Peyer's patch (tissue), 4 donors: ENCODE measurements around the gene CLEC2L. TPM values are rescaled to one million over a fixed set of nuclear protein-coding genes. Genes with fewer than 3 reads are reported as not detected.

Source experiments
- DNase-seq, 3 donors: peaks; one replicate each; pipeline ENCODE4 v3.0.0-alpha.2; 2017 to 2019
- H3K27ac ChIP-seq, 4 donors: fragments of 200-600 bp; sonication (generic); one replicate each; pipeline ENCODE4 v1.5.1; 2016 to 2019
- H3K27me3 ChIP-seq, 2 donors: fragments of 200-600 bp; sonication (generic); one replicate each; pipeline ENCODE4 v1.5.1; 2019
- H3K36me3 ChIP-seq, 3 donors: fragments of 200-600 bp; sonication (generic); one replicate each; pipeline ENCODE4 v1.5.1; 2016 to 2019
- H3K4me1 ChIP-seq, 4 donors: fragments of 200-600 bp; sonication (generic); one replicate each; pipeline ENCODE4 v1.5.1; 2016 to 2019
- H3K4me3 ChIP-seq, 4 donors: fragments of 200-600 bp; sonication (generic); 1 replicate in 3 of 4; 2 replicates in 1 of 4; pipeline ENCODE4 v1.5.1; 2016 to 2019; ENCODE audit warnings: mild to moderate bottlenecking in 1 of 4
- H3K9me3 ChIP-seq, 4 donors: fragments of 200-600 bp; sonication (generic); one replicate each; pipeline ENCODE4 v1.5.1; 2016 to 2019; ENCODE audit warnings: mild to moderate bottlenecking in 1 of 4
- POLR2A ChIP-seq, 2 donors: fragments of 450-650 bp; IDR thresholded peaks; one replicate each; pipeline ENCODE4 v1.5.1; 2017; ENCODE audit warnings: antibody characterized with exemption in 2 of 2, mild to moderate bottlenecking in 2 of 2, moderate library complexity in 2 of 2
- total RNA-seq, 4 donors: library from RNA; depleted of rRNA; stranded (reverse); fragments of >200 nt; gene quantifications; one replicate each; pipeline ENCODE4 v1.1.0, GENCODE V29; 2016
- TF ChIP-seq, protein P1 (sequence below), 6 experiments: fragments of 450-650 bp in 4 of 6; fragments of 200-600 bp in 2 of 6; sonication (generic) in 1 of 6; IDR thresholded peaks; one replicate each; pipeline ENCODE4 v1.5.1; 2017 to 2019; ENCODE audit warnings: antibody characterized with exemption in 6 of 6, mild to moderate bottlenecking in 3 of 6, moderate library complexity in 1 of 6

CLEC2L gene
- total RNA-seq, 4 donors from 2014 or later, result not detected

DNA sequence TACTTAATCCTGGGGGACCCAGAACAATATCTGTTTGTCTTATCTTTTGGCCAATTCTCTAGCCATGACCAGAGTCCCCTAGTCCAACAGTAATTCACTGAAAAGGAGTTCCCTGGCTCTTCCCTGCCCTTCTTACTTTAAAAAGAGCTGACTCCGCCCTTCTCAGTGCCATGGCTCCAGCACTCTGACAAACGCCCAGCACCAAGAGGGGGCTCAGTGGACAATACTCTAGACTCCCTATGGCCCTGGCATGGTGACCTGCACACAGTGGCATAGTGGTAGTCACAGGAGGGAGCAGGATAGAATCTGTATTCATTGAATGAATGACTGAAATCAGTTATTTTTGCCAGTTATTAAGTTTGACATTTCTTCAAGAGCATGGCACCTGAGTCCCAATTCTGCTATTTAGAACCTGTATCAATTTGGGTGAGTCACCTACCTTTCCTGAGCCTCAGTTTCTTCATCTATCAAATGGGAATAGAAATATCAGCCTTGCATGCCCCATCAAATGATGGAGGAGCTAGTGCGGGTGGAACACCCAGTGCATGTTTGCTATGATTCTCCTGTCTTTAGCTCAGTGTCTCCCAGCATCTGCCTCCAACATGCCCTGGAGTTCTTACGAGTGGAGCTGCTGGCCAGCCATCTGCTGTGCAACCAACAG is 69.4 kb downstream of the CLEC2L start:
- TF ChIP-seq, protein P1, sequence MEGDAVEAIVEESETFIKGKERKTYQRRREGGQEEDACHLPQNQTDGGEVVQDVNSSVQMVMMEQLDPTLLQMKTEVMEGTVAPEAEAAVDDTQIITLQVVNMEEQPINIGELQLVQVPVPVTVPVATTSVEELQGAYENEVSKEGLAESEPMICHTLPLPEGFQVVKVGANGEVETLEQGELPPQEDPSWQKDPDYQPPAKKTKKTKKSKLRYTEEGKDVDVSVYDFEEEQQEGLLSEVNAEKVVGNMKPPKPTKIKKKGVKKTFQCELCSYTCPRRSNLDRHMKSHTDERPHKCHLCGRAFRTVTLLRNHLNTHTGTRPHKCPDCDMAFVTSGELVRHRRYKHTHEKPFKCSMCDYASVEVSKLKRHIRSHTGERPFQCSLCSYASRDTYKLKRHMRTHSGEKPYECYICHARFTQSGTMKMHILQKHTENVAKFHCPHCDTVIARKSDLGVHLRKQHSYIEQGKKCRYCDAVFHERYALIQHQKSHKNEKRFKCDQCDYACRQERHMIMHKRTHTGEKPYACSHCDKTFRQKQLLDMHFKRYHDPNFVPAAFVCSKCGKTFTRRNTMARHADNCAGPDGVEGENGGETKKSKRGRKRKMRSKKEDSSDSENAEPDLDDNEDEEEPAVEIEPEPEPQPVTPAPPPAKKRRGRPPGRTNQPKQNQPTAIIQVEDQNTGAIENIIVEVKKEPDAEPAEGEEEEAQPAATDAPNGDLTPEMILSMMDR (IDR thresholded peaks at IDR 0.05), result no peak
- TF ChIP-seq POLR2A (IDR thresholded peaks at IDR 0.05), result no peak
- no peaks in the 10 kb centered on the region for H3K4me1 ChIP-seq
- no peak overlapping the region for H3K4me3 ChIP-seq
- no peak overlapping the region for H3K27ac ChIP-seq
- H3K9me3 ChIP-seq, result no peaks in the 10 kb centered on the region
- DNase-seq, result no peak
- peaks cover 0 to 85% (median 0%) of the 10 kb centered on the region in 3 donors for H3K36me3 ChIP-seq
- H3K27me3 ChIP-seq, result no peaks in the 10 kb centered on the region

DNA sequence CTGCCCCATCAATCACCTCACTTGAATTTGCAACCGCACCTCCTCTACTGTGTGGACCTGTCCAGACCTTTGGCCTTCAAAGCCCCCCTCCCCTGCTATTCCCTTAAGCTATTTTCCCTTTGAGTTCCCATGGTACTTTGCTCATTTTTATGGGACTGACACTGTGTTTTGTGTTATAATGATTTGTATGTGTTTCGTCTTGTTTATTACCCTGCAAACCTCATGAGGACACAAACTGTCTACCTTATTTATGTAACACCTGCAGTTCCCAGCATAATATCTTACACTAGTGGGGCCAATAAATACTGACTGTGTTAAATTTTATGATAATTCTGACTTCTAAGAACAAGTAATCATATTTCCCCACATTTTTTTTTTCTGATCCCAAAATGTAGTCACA is 70.6 kb downstream of the CLEC2L start:
- H3K4me3 ChIP-seq, result no peak overlapping the region

More for the DNA sequence above, 70.6 kb downstream of the CLEC2L start:
- Histone ChIP-seq H3K27ac (no peak overlapping the region), H3K4me1 (no peaks in the 10 kb centered on the region), H3K27me3 (no peaks in the 10 kb centered on the region), H3K36me3 (peaks cover 0 to 95% (median 0%) of the 10 kb centered on the region in 3 donors), H3K9me3 (no peaks in the 10 kb centered on the region)
- no peak for TF ChIP-seq POLR2A (IDR thresholded peaks at IDR 0.05)
- TF ChIP-seq, protein P1 (IDR thresholded peaks at IDR 0.05), result no peak
- DNase-seq, result no peak

Other genes with a start within 250 kb of the CLEC2L start
- 10 to 100 TPM in 1 of 4 donors, 1 to 10 TPM in 2, not detected in 1; 4.4 to 12.1 (median 5.4) TPM for gene FMC1, start 182.3 kb upstream of the CLEC2L start, total RNA-seq
- 100 to 1,000 TPM in 1 of 4 donors, 10 to 100 TPM in 3; 57.6 to 182 (median 74.4) TPM for gene LUC7L2, start 163.8 kb upstream of the CLEC2L start, total RNA-seq
- gene KLRG2, start 40.0 kb upstream of the CLEC2L start, total RNA-seq, result not detected